ENCODE measurements around the gene ZNF507. TPM values are rescaled to one million over a fixed set of nuclear protein-coding genes. Genes with fewer than 3 reads are reported as not detected.
A peak's percentile ranks its signal among the peaks of the same experiment; 100 is the strongest.

Gene ZNF507
- 13.1 TPM for polyA plus RNA-seq (2013)

DNA sequence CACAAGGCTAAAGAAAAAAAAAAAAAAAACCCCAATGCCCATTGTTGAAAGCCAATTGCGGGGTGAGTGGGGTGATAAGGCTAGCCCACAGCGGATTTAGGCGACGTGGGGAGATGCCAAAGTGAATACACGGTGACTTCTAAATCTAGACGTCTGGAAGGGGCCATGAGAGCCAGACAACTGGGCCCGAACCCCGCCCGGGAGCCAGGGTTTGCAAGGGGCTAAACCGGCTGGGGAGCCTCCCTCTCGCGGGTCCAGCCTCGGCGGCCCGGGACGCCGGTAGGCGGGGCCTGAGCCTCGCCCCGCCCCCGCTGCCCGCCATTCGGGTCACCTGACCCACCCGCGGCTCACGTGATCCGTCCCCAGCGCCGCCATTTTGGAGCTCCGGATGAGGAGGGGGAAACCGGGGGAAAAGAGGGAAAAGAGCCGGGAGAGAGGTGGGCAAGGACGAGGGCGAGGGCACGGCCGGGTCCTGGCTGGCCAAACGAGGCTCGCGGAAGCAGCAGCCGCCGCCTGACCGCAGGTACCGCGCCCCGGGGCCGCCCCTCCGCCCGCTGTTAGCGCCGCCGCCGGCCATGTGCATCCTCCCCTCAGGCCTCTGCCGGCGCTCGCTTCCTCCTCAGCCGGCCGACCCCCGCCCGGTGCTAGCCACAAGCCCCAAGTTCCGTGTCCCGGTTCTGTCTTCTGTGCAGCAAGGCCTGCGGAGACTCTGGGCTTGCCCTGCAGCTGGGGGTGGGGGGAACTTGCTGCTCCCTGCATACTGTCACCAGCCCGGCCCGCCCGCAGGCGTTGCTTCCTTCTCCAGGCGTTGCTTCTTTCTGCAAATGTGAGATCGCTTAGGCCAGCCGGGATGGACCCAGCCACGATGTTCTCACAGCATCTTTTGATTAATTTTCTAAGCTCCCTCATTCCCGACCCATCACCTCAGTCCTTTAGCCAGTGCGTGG lies at the start of gene ZNF507:
ZNF507 (plus strand) TSS at position 350 of the 947 bp plus-strand sequence. CDS start 7,221 bp downstream, outside the sequence.
- WGBS (ENCODE audit: insufficient coverage): 4% methylated on average over 46 of the region's 72 CpGs
- Histone ChIP-seq H3K4me1 (ENCODE audit: control extremely low read depth in 1 of 4, control insufficient read depth in 4 of 4, insufficient read depth in 4 of 4, low read length in 3 of 4) (peaks cover 9 to 14% (median 10%) of the 10 kb centered on the region in 4 experiments), H3K27ac (ENCODE audit: insufficient read depth in 1 of 2, low read depth in 1 of 2, low read length in 2 of 2, poor library complexity in 1 of 2, severe bottlenecking in 2 of 2) (peak within 1 kb of the TSS; percentile 12 to 81), H3K9me3 (ENCODE audit: control extremely low read depth in 1 of 5, control insufficient read depth in 4 of 5, insufficient read depth in 2 of 5, low read depth in 1 of 5, low read length in 4 of 5) (no peaks in the 10 kb centered on the region), H3K4me3 (ENCODE audit: control insufficient read depth in 1 of 7, extremely low read depth in 1 of 7, insufficient read depth in 4 of 7, low read depth in 2 of 7, low read length in 6 of 7) (peak within 1 kb of the TSS; percentile 60 to 100 (median 88)), H3K27me3 (replicated peaks in 2 of 5; ENCODE audit: control insufficient read depth in 4 of 5, insufficient read depth in 5 of 5, low read length in 4 of 5) (peaks cover 0 to 13% (median 4%) of the 10 kb centered on the region in 5 experiments), H3K36me3 (ENCODE audit: control insufficient read depth in 4 of 4, insufficient read depth in 4 of 4, low read length in 3 of 4) (peaks cover 10 to 18% (median 13%) of the 10 kb centered on the region in 4 experiments)
- ChIA-PET CTCF (interaction anchor here (1.3 kb wide), 1 partner anchor 10 kb away, joined by 4 read pairs; no protein-coding TSS in a partner anchor), POLR2A (interaction anchor here (0.6 to 1.0 kb wide), 3 partner anchors 60 to 1006 kb away, joined by 4 to 6 read pairs (median 4); partner anchors contain the start of gene DPY19L3)
- DNase-seq: peak; percentile 73 to 93 (median 89)

DNA sequence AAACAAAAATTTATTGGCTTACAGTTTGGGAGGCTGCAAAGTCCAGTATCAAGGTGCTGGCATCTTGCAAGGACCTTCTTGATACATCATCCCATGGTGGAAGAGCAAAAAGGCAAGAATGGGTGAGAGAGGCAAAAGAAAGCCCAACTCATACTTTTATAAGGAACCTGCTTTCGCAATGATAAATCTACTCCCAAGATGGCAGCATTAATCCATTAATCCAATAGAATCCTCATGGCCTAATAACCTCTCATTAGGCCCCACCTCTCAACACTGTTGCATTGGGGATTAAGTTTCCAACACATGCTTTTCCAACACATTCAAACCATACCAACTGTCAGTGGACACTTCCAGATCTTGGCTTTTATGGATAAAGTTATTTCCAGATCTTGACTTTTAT lies 48.7 kb upstream of the ZNF507 start:
- POLR2A ChIA-PET: no interaction called here
- peaks cover 0 to 4% (median 0%) of the 10 kb centered on the region in 5 experiments for H3K27me3 ChIP-seq (replicated peaks in 2 of 5; ENCODE audit: control insufficient read depth in 4 of 5, insufficient read depth in 5 of 5, low read length in 4 of 5)
- CTCF ChIA-PET: no interaction called here
- 100% methylated on average over 1 of the region's 1 CpG for WGBS (ENCODE audit: insufficient coverage)
- DNase-seq: no peak
- H3K4me3 ChIP-seq (ENCODE audit: control insufficient read depth in 1 of 7, extremely low read depth in 1 of 7, insufficient read depth in 4 of 7, low read depth in 2 of 7, low read length in 6 of 7): no peak overlapping the region
- H3K36me3 ChIP-seq (ENCODE audit: control insufficient read depth in 4 of 4, insufficient read depth in 4 of 4, low read length in 3 of 4): no peaks in the 10 kb centered on the region
- H3K4me1 ChIP-seq (ENCODE audit: control extremely low read depth in 1 of 4, control insufficient read depth in 4 of 4, insufficient read depth in 4 of 4, low read length in 3 of 4): no peaks in the 10 kb centered on the region
- no peak overlapping the region for H3K27ac ChIP-seq (ENCODE audit: insufficient read depth in 1 of 2, low read depth in 1 of 2, low read length in 2 of 2, poor library complexity in 1 of 2, severe bottlenecking in 2 of 2)
- peaks cover 0 to 2% (median 0%) of the 10 kb centered on the region in 5 experiments for H3K9me3 ChIP-seq (ENCODE audit: control extremely low read depth in 1 of 5, control insufficient read depth in 4 of 5, insufficient read depth in 2 of 5, low read depth in 1 of 5, low read length in 4 of 5)

DNA sequence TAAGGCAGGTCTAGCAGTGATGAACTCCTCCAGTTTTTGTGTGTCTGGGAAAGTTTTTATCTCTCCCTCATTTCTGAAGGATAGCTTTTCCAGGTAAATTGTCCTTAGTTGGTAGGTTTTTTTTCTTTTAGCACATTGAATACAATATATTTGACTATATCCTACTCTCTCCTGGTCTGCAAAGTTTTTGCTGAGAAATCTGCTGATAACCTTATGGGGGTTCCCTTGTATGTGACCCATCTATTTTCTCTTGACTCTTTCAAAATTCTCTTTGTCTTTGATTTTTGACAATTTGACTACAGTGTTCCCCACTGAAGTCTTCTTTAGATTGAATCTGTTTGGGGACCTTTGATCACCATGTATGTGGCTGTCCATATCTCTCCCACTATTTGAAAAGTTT lies 42.6 kb upstream of the ZNF507 start:
- no peak for DNase-seq
- POLR2A ChIA-PET: no interaction called here
- Histone ChIP-seq H3K9me3 (ENCODE audit: control extremely low read depth in 1 of 5, control insufficient read depth in 4 of 5, insufficient read depth in 2 of 5, low read depth in 1 of 5, low read length in 4 of 5) (peaks cover 0 to 14% (median 3%) of the 10 kb centered on the region in 5 experiments), H3K4me3 (ENCODE audit: control insufficient read depth in 1 of 7, extremely low read depth in 1 of 7, insufficient read depth in 4 of 7, low read depth in 2 of 7, low read length in 6 of 7) (no peak overlapping the region), H3K27me3 (replicated peaks in 2 of 5; ENCODE audit: control insufficient read depth in 4 of 5, insufficient read depth in 5 of 5, low read length in 4 of 5) (peaks cover 0 to 6% (median 0%) of the 10 kb centered on the region in 5 experiments), H3K4me1 (ENCODE audit: control extremely low read depth in 1 of 4, control insufficient read depth in 4 of 4, insufficient read depth in 4 of 4, low read length in 3 of 4) (no peaks in the 10 kb centered on the region), H3K27ac (ENCODE audit: insufficient read depth in 1 of 2, low read depth in 1 of 2, low read length in 2 of 2, poor library complexity in 1 of 2, severe bottlenecking in 2 of 2) (no peak overlapping the region), H3K36me3 (ENCODE audit: control insufficient read depth in 4 of 4, insufficient read depth in 4 of 4, low read length in 3 of 4) (no peaks in the 10 kb centered on the region)
- CTCF ChIA-PET: interaction anchor here (1.1 kb wide), 1 partner anchor 13 kb away, joined by 3 read pairs; no protein-coding TSS in a partner anchor

DNA sequence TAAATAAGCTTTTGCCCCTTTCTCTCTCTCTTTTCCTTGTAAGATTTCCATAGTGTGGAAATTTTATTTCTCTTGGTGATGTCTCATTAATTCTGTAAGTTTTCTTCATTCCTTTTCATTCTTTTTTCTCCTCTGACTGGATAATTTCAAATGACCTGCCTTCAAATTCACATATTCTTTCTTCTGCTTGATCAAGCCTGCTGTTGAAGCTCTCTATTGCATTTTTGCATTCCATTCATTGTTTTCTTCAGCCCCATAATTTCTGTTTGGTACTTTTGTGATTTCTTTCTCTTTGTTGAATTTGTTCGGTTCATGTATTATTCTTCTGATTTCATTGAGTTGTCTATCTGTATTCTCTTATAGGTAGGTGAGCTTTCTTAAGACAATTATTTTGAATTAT lies 42.2 kb upstream of the ZNF507 start:
- POLR2A ChIA-PET: no interaction called here
- H3K4me1 ChIP-seq (ENCODE audit: control extremely low read depth in 1 of 4, control insufficient read depth in 4 of 4, insufficient read depth in 4 of 4, low read length in 3 of 4): no peaks in the 10 kb centered on the region
- CTCF ChIA-PET: interaction anchor here (1.1 kb wide), 1 partner anchor 13 kb away, joined by 3 read pairs; no protein-coding TSS in a partner anchor

DNA sequence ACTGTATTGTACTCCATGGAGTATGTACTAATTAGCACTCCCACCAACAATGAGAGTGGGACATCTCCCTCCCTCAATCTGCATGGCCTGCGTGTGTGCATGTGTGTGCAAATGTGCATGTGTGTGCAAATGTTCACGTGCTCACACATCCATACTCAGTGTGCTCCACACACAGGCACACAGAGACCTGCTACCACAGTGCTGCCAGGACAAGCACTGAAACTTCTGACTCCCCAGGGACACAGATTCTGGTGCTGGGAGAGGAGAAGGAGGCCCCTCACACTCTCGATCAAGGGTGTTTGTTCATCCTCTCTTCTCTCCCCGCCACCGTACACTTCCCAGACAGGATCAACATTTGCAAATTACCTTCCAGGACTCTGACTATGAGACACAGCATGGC lies 37.8 kb upstream of the ZNF507 start:
- Histone ChIP-seq H3K9me3 (ENCODE audit: control extremely low read depth in 1 of 5, control insufficient read depth in 4 of 5, insufficient read depth in 2 of 5, low read depth in 1 of 5, low read length in 4 of 5) (peaks cover 0 to 12% (median 3%) of the 10 kb centered on the region in 5 experiments), H3K4me3 (ENCODE audit: control insufficient read depth in 1 of 7, extremely low read depth in 1 of 7, insufficient read depth in 4 of 7, low read depth in 2 of 7, low read length in 6 of 7) (no peak overlapping the region), H3K36me3 (ENCODE audit: control insufficient read depth in 4 of 4, insufficient read depth in 4 of 4, low read length in 3 of 4) (no peaks in the 10 kb centered on the region), H3K27ac (ENCODE audit: insufficient read depth in 1 of 2, low read depth in 1 of 2, low read length in 2 of 2, poor library complexity in 1 of 2, severe bottlenecking in 2 of 2) (no peak overlapping the region), H3K27me3 (replicated peaks in 2 of 5; ENCODE audit: control insufficient read depth in 4 of 5, insufficient read depth in 5 of 5, low read length in 4 of 5) (peaks cover 0 to 30% (median 2%) of the 10 kb centered on the region in 5 experiments), H3K4me1 (ENCODE audit: control extremely low read depth in 1 of 4, control insufficient read depth in 4 of 4, insufficient read depth in 4 of 4, low read length in 3 of 4) (no peaks in the 10 kb centered on the region)
- DNase-seq: no peak
- ChIA-PET POLR2A (no interaction called here), CTCF (no interaction called here)
- 100% methylated on average over 3 of the region's 5 CpGs for WGBS (ENCODE audit: insufficient coverage)

More for the DNA sequence above, 42.2 kb upstream of the ZNF507 start:
- WGBS (ENCODE audit: insufficient coverage): no CpG with 5 or more reads among the region's 1 CpG
- no peak overlapping the region for H3K4me3 ChIP-seq (ENCODE audit: control insufficient read depth in 1 of 7, extremely low read depth in 1 of 7, insufficient read depth in 4 of 7, low read depth in 2 of 7, low read length in 6 of 7)
- H3K36me3 ChIP-seq (ENCODE audit: control insufficient read depth in 4 of 4, insufficient read depth in 4 of 4, low read length in 3 of 4): no peaks in the 10 kb centered on the region
- H3K27me3 ChIP-seq (replicated peaks in 2 of 5; ENCODE audit: control insufficient read depth in 4 of 5, insufficient read depth in 5 of 5, low read length in 4 of 5): peaks cover 0 to 6% (median 0%) of the 10 kb centered on the region in 5 experiments
- H3K27ac ChIP-seq (ENCODE audit: insufficient read depth in 1 of 2, low read depth in 1 of 2, low read length in 2 of 2, poor library complexity in 1 of 2, severe bottlenecking in 2 of 2): no peak overlapping the region
- DNase-seq: no peak
- peaks cover 0 to 14% (median 3%) of the 10 kb centered on the region in 5 experiments for H3K9me3 ChIP-seq (ENCODE audit: control extremely low read depth in 1 of 5, control insufficient read depth in 4 of 5, insufficient read depth in 2 of 5, low read depth in 1 of 5, low read length in 4 of 5)

DNA sequence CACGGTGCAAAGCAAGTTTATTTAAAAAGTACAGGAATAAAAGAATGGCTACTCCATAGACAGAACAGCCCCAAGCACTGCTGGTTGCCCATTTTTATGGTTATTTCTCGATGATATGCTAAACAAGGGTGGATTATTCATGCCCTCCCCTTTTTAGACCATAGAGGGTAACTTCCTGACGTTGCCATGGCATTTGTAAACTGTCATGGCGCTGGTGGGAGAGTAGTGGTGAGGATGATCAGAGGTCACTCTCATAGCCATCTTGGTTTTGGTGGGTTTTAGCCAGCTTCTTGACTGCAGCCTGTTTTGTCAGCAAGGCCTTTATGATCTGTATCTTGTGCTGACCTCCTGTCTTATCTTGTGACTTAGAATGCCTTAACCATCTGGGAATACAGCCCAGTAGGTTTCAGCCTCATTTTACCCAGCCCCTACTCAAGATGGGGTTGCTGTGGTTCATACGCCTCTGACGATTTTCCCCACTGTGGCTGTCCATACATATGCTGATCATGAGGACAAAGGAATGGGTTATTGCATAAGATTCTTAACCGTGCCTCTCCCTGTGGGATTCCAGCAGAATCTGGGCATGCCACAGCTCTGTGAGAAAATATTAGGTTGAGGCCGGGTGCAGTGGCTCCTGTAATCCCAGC lies 36.9 kb upstream of the ZNF507 start:
- Histone ChIP-seq H3K9me3 (ENCODE audit: control extremely low read depth in 1 of 5, control insufficient read depth in 4 of 5, insufficient read depth in 2 of 5, low read depth in 1 of 5, low read length in 4 of 5) (peaks cover 0 to 6% (median 3%) of the 10 kb centered on the region in 5 experiments), H3K27ac (ENCODE audit: insufficient read depth in 1 of 2, low read depth in 1 of 2, low read length in 2 of 2, poor library complexity in 1 of 2, severe bottlenecking in 2 of 2) (no peak overlapping the region), H3K36me3 (ENCODE audit: control insufficient read depth in 4 of 4, insufficient read depth in 4 of 4, low read length in 3 of 4) (no peaks in the 10 kb centered on the region), H3K4me1 (ENCODE audit: control extremely low read depth in 1 of 4, control insufficient read depth in 4 of 4, insufficient read depth in 4 of 4, low read length in 3 of 4) (no peaks in the 10 kb centered on the region), H3K27me3 (replicated peaks in 2 of 5; ENCODE audit: control insufficient read depth in 4 of 5, insufficient read depth in 5 of 5, low read length in 4 of 5) (peaks cover 0 to 33% (median 2%) of the 10 kb centered on the region in 5 experiments), H3K4me3 (ENCODE audit: control insufficient read depth in 1 of 7, extremely low read depth in 1 of 7, insufficient read depth in 4 of 7, low read depth in 2 of 7, low read length in 6 of 7) (no peak overlapping the region)
- CTCF ChIA-PET: no interaction called here
- POLR2A ChIA-PET: no interaction called here
- 79% methylated on average over 6 of the region's 8 CpGs for WGBS (ENCODE audit: insufficient coverage)
- no peak for DNase-seq
